K562 (cell line): Measurements from ENCODE around the gene PLCD1. TPM values are rescaled to one million over a fixed set of nuclear protein-coding genes. Genes with fewer than 3 reads are reported as not detected.
A peak's percentile ranks its signal among the peaks of the same experiment; 100 is the strongest.

Experiments
- FOXA3 ChIP-seq, 2 experiments: fragments of 450-650 bp in 1 of 2; sonication (generic) in 1 of 2; formaldehyde crosslinking; IDR thresholded peaks in 1 of 2; conservative IDR thresholded peaks in 1 of 2; 2 replicates each; pipeline versions ENCODE4 v1.4.0 to v1.8.0; 2020 to 2022; ENCODE audit warnings: mild to moderate bottlenecking in 2 of 2, missing genetic modification reagents in 1 of 2
- MTF1 ChIP-seq: fragments of 250-450 bp; sonication (Bioruptor Pico); IDR thresholded peaks from 2 replicates; pipeline ENCODE4 v1.9.0; 2021; ENCODE audit warnings: moderate library complexity, mild to moderate bottlenecking, inconsistent platforms, borderline replicate concordance
- MXI1 ChIP-seq: IDR thresholded peaks from 2 replicates; pipeline ENCODE4 v1.6.1; 2011; ENCODE audit warnings: low read depth, mild to moderate bottlenecking, improper control_type of control experiment, low read length
- MYBL2 ChIP-seq, 2 experiments: fragments of 450-650 bp in 1 of 2; sonication (generic) in 1 of 2; formaldehyde crosslinking in 1 of 2; IDR thresholded peaks; 2 replicates each; pipeline versions ENCODE4 v1.6.1 to v1.8.1; 2017 to 2022; ENCODE audit warnings: borderline replicate concordance in 1 of 2, inconsistent platforms in 1 of 2, low read depth in 1 of 2, mild to moderate bottlenecking in 1 of 2, missing genetic modification reagents in 1 of 2, moderate library complexity in 1 of 2
- POLR2G ChIP-seq: fragments of 200-400 bp; formaldehyde crosslinking; IDR thresholded peaks from 2 replicates; pipeline ENCODE4 v1.6.1; 2017; ENCODE audit warnings: low read depth, mild to moderate bottlenecking, antibody characterized with exemption, low read length, moderate library complexity
- RBM14 ChIP-seq: fragments of 200-400 bp; formaldehyde crosslinking; IDR thresholded peaks from 2 replicates; pipeline ENCODE4 v1.6.1; 2018; ENCODE audit warnings: low read depth, mild to moderate bottlenecking, low read length, moderate library complexity, borderline replicate concordance; ENCODE audit not compliant: insufficient read depth
- SAFB2 ChIP-seq: fragments of 200-400 bp; formaldehyde crosslinking; IDR thresholded peaks from 2 replicates; pipeline ENCODE4 v1.6.1; 2018; ENCODE audit warnings: borderline replicate concordance, low read length, low read depth, moderate library complexity; ENCODE audit not compliant: severe bottlenecking
- SMARCB1 ChIP-seq: IDR thresholded peaks from 2 replicates; pipeline ENCODE4 v1.6.1; 2011; ENCODE audit warnings: improper control_type of control experiment, low read depth; ENCODE audit not compliant: insufficient read length
- XRCC5 ChIP-seq: fragments of 200-400 bp; formaldehyde crosslinking; IDR thresholded peaks from 2 replicates; pipeline ENCODE4 v1.6.1; 2017; ENCODE audit warnings: low read depth, mild to moderate bottlenecking, low read length
- ZEB2 ChIP-seq: fragments of 450-650 bp; IDR thresholded peaks from 2 replicates; pipeline ENCODE4 v1.6.1; 2016
- ZNF184 ChIP-seq: sonication (generic); formaldehyde crosslinking; IDR thresholded peaks from 2 replicates; pipeline ENCODE4 v1.5.0; 2020; ENCODE audit warnings: missing genetic modification reagents
- ZNF696 ChIP-seq: fragments of 250-450 bp; sonication (Bioruptor Pico); conservative IDR thresholded peaks from 2 replicates; pipeline ENCODE4 v1.4.0; 2020; ENCODE audit warnings: mild to moderate bottlenecking, moderate library complexity
- polyA plus RNA-seq, 8 experiments: library from polyadenylated mRNA; depleted of rRNA in 4 of 8; stranded (reverse) in 5 of 8; unstranded in 3 of 8; fragments of >200 nt; fragmentation: Nextera tagmentation in 2 of 8; fragmentation: Illumina TruSeq in 1 of 8; extraction: Ambion mirVana in 2 of 8; extraction: Trizol in 1 of 8; gene quantifications; 2 replicates each; pipeline versions ENCODE4 v1.2.1 to v1.2.3, GENCODE V29; 2011 to 2014; ENCODE audit warnings: inconsistent platforms in 1 of 8, missing spikeins in 1 of 8
- total RNA-seq, 7 experiments: library from RNA; depleted of rRNA in 6 of 7; stranded (reverse); fragments of >200 nt in 6 of 7; fragmentation: Illumina TruSeq in 2 of 7; extraction: Trizol in 2 of 7; gene quantifications; 2 replicates each; pipeline versions ENCODE4 v1.2.1 to v1.2.3, GENCODE V29; 2011 to 2021; ENCODE audit warnings: low replicate concordance in 1 of 7
- TF ChIP-seq, protein P1 (sequence below): sonication (generic); formaldehyde crosslinking; IDR thresholded peaks from 2 replicates; pipeline ENCODE4 v1.8.1; 2023; ENCODE audit warnings: mild to moderate bottlenecking, missing genetic modification reagents
- TF ChIP-seq, protein P2 (sequence below): sonication (generic); formaldehyde crosslinking; IDR thresholded peaks from 2 replicates; pipeline ENCODE4 v1.8.0; 2022; ENCODE audit warnings: missing genetic modification reagents, mild to moderate bottlenecking, moderate library complexity, borderline replicate concordance
- TF ChIP-seq, protein P3 (sequence below): fragments of 250-450 bp; sonication (Bioruptor Pico); IDR thresholded peaks from 2 replicates; pipeline ENCODE4 v1.4.0; 2020; ENCODE audit warnings: mild to moderate bottlenecking, moderate library complexity
- TF ChIP-seq, protein P4 (sequence below), 2 experiments: fragments of 250-450 bp in 1 of 2; fragments of 450-650 bp in 1 of 2; sonication (Bioruptor Pico) in 1 of 2; IDR thresholded peaks; 2 replicates each; pipeline versions ENCODE4 v1.6.1 to v1.8.0; 2016 to 2021; ENCODE audit warnings: mild to moderate bottlenecking in 2 of 2, moderate library complexity in 2 of 2, missing compliant biosample characterization in 1 of 2, missing genetic modification characterization in 1 of 2
- TF ChIP-seq, protein P5 (sequence below): sonication (generic); formaldehyde crosslinking; IDR thresholded peaks from 2 replicates; pipeline ENCODE4 v1.9.0; 2022; ENCODE audit warnings: mild to moderate bottlenecking, missing genetic modification reagents
- TF ChIP-seq, protein P6 (sequence below): sonication (generic); formaldehyde crosslinking; IDR thresholded peaks from 2 replicates; pipeline ENCODE4 v1.8.0; 2022; ENCODE audit warnings: missing genetic modification reagents, mild to moderate bottlenecking, borderline replicate concordance

Gene PLCD1
- total and polyA plus RNA-seq, 9 of the 15 experiments (the other 6 are each of a cell fraction or from before 2014, with no cell fraction given), result 5.4 to 209 (median 116) TPM

DNA sequence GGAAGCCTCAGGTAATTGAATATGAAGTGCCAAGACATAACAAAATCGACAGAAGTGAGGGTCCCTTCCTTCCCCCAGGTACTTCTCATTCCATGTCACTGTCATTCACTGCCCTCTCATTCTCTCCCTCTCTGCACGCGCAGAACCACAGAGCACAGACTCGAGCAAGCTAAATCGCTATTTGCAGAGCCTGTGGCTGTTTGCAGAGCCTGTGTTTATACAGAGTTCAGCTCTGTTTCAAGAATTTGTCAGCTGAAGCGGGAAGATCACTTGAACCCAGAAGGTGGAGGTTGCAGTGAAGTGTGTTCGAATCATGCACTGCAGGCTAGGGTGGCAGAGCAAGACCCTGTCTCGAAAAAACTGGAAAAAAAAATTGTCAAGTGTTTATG, 36.4 kb downstream of the PLCD1 start (continued):
- TF ChIP-seq, protein P1, sequence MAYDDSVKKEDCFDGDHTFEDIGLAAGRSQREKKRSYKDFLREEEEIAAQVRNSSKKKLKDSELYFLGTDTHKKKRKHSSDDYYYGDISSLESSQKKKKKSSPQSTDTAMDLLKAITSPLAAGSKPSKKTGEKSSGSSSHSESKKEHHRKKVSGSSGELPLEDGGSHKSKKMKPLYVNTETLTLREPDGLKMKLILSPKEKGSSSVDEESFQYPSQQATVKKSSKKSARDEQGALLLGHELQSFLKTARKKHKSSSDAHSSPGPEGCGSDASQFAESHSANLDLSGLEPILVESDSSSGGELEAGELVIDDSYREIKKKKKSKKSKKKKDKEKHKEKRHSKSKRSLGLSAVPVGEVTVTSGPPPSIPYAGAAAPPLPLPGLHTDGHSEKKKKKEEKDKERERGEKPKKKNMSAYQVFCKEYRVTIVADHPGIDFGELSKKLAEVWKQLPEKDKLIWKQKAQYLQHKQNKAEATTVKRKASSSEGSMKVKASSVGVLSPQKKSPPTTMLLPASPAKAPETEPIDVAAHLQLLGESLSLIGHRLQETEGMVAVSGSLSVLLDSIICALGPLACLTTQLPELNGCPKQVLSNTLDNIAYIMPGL (CRISPR knock-in tag), result no peak
- TF ChIP-seq MYBL2 (IDR thresholded peaks at IDR 0.05; ENCODE audit: low read depth) (no peak), MYBL2 (CRISPR knock-in tag; IDR thresholded peaks at IDR 0.05; ENCODE audit: borderline replicate concordance) (no peak), RBM14 (no peak), MTF1 (no peak), ZEB2 (0 out of 2 replicates have a peak, but pooled peaks have one; percentile 5), XRCC5 (no peak), FOXA3 (CRISPR knock-in tag; conservative IDR thresholded peaks at IDR 0.05 in 1 of 2, IDR thresholded peaks at IDR 0.05 in 1 of 2) (peak in 1 of 2 experiments; percentile 71; a peak in 2 of 4 replicates), MXI1 (no peak), SAFB2 (no peak), ZNF184 (CRISPR knock-in tag) (no peak), ZNF696 (CRISPR knock-in tag) (no peak), SMARCB1 (peak; percentile 4), POLR2G (no peak)
- TF ChIP-seq, protein P2, sequence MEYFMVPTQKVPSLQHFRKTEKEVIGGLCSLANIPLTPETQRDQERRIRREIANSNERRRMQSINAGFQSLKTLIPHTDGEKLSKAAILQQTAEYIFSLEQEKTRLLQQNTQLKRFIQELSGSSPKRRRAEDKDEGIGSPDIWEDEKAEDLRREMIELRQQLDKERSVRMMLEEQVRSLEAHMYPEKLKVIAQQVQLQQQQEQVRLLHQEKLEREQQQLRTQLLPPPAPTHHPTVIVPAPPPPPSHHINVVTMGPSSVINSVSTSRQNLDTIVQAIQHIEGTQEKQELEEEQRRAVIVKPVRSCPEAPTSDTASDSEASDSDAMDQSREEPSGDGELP (CRISPR knock-in tag), result no peak
- TF ChIP-seq, protein P3, sequence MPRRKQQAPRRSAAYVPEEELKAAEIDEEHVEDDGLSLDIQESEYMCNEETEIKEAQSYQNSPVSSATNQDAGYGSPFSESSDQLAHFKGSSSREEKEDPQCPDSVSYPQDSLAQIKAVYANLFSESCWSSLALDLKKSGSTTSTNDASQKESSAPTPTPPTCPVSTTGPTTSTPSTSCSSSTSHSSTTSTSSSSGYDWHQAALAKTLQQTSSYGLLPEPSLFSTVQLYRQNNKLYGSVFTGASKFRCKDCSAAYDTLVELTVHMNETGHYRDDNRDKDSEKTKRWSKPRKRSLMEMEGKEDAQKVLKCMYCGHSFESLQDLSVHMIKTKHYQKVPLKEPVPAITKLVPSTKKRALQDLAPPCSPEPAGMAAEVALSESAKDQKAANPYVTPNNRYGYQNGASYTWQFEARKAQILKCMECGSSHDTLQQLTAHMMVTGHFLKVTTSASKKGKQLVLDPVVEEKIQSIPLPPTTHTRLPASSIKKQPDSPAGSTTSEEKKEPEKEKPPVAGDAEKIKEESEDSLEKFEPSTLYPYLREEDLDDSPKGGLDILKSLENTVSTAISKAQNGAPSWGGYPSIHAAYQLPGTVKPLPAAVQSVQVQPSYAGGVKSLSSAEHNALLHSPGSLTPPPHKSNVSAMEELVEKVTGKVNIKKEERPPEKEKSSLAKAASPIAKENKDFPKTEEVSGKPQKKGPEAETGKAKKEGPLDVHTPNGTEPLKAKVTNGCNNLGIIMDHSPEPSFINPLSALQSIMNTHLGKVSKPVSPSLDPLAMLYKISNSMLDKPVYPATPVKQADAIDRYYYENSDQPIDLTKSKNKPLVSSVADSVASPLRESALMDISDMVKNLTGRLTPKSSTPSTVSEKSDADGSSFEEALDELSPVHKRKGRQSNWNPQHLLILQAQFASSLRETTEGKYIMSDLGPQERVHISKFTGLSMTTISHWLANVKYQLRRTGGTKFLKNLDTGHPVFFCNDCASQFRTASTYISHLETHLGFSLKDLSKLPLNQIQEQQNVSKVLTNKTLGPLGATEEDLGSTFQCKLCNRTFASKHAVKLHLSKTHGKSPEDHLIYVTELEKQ (CRISPR knock-in tag), result peak; percentile 4; the same call in 1 of the 2 replicates
- TF ChIP-seq, protein P4, sequence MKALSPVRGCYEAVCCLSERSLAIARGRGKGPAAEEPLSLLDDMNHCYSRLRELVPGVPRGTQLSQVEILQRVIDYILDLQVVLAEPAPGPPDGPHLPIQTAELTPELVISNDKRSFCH (CRISPR knock-in tag; IDR thresholded peaks at IDR 0.05), result no peak
- TF ChIP-seq, protein P4 (tag; IDR thresholded peaks at IDR 0.05), result no peak
- TF ChIP-seq, protein P5, sequence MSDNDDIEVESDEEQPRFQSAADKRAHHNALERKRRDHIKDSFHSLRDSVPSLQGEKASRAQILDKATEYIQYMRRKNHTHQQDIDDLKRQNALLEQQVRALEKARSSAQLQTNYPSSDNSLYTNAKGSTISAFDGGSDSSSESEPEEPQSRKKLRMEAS (CRISPR knock-in tag), result peak; percentile 37; the same call in 1 of the 2 replicates
- TF ChIP-seq, protein P6, sequence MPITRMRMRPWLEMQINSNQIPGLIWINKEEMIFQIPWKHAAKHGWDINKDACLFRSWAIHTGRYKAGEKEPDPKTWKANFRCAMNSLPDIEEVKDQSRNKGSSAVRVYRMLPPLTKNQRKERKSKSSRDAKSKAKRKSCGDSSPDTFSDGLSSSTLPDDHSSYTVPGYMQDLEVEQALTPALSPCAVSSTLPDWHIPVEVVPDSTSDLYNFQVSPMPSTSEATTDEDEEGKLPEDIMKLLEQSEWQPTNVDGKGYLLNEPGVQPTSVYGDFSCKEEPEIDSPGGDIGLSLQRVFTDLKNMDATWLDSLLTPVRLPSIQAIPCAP (CRISPR knock-in tag), result no peak
